K562 (cell line): Measurements from ENCODE around the gene WDPCP. TPM values are rescaled to one million over a fixed set of nuclear protein-coding genes. Genes with fewer than 3 reads are reported as not detected.

Experiments used
- NCOA4 ChIP-seq: fragments of 450-650 bp; IDR thresholded peaks from 2 replicates; pipeline ENCODE4 v1.6.1; 2018; ENCODE audit warnings: mild to moderate bottlenecking; ENCODE audit not compliant: partially characterized antibody
- NR3C1 ChIP-seq: sonication (generic); formaldehyde crosslinking; IDR thresholded peaks from 2 replicates; pipeline ENCODE4 v1.8.1; 2022; ENCODE audit warnings: missing genetic modification reagents
- RAD21 ChIP-seq, 2 experiments: fragments of 250-450 bp in 1 of 2; fragments of 450-650 bp in 1 of 2; sonication (Bioruptor Pico) in 1 of 2; formaldehyde crosslinking in 1 of 2; IDR thresholded peaks in 1 of 2; conservative IDR thresholded peaks in 1 of 2; 2 replicates each; pipeline versions ENCODE4 v1.4.0 to v1.8.0; 2020 to 2022; ENCODE audit warnings: mild to moderate bottlenecking in 2 of 2, moderate library complexity in 1 of 2
- SPI1 ChIP-seq: IDR thresholded peaks from 2 replicates; pipeline ENCODE4 v1.6.1; 2011; ENCODE audit warnings: low read depth, low read length, control low read depth, borderline replicate concordance
- ZNF3 ChIP-seq: fragments of 250-450 bp; sonication (Bioruptor Pico); IDR thresholded peaks from 2 replicates; pipeline ENCODE4 v1.5.0; 2021; ENCODE audit warnings: mild to moderate bottlenecking, moderate library complexity
- ZNF41 ChIP-seq: fragments of 250-450 bp; sonication (Bioruptor Pico); conservative IDR thresholded peaks from 2 replicates; pipeline ENCODE4 v1.4.0; 2020; ENCODE audit warnings: mild to moderate bottlenecking
- ZNF57 ChIP-seq: fragments of 450-650 bp; formaldehyde crosslinking; IDR thresholded peaks from 2 replicates; pipeline ENCODE4 v1.4.0; 2020; ENCODE audit warnings: mild to moderate bottlenecking, moderate library complexity
- polyA plus RNA-seq, 8 experiments: library from polyadenylated mRNA; depleted of rRNA in 4 of 8; stranded (reverse) in 5 of 8; unstranded in 3 of 8; fragments of >200 nt; fragmentation: Nextera tagmentation in 2 of 8; fragmentation: Illumina TruSeq in 1 of 8; extraction: Ambion mirVana in 2 of 8; extraction: Trizol in 1 of 8; gene quantifications; 2 replicates each; pipeline versions ENCODE4 v1.2.1 to v1.2.3, GENCODE V29; 2011 to 2014; ENCODE audit warnings: inconsistent platforms in 1 of 8, missing spikeins in 1 of 8
- total RNA-seq, 7 experiments: library from RNA; depleted of rRNA in 6 of 7; stranded (reverse); fragments of >200 nt in 6 of 7; fragmentation: Illumina TruSeq in 2 of 7; extraction: Trizol in 2 of 7; gene quantifications; 2 replicates each; pipeline versions ENCODE4 v1.2.1 to v1.2.3, GENCODE V29; 2011 to 2021; ENCODE audit warnings: low replicate concordance in 1 of 7
- TF ChIP-seq, protein P1 (sequence below), 2 experiments: fragments of 450-650 bp; IDR thresholded peaks; 2 replicates each; pipeline ENCODE4 v1.6.1; 2016; ENCODE audit warnings: mild to moderate bottlenecking in 2 of 2, borderline replicate concordance in 1 of 2, low read depth in 1 of 2, moderate library complexity in 1 of 2
- TF ChIP-seq, protein P2 (sequence below), 2 experiments: fragments of 450-650 bp in 1 of 2; sonication (generic) in 1 of 2; formaldehyde crosslinking in 1 of 2; IDR thresholded peaks; 2 replicates each; pipeline versions ENCODE4 v1.7.1 to v1.9.0; 2016 to 2022; ENCODE audit warnings: inconsistent platforms in 1 of 2, mild to moderate bottlenecking in 1 of 2, missing genetic modification reagents in 1 of 2

The WDPCP gene
- total and polyA plus RNA-seq, 9 of the 15 experiments (the other 6 are each of a cell fraction or from before 2014, with no cell fraction given): 1.4 to 6.4 (median 5.5) TPM

DNA sequence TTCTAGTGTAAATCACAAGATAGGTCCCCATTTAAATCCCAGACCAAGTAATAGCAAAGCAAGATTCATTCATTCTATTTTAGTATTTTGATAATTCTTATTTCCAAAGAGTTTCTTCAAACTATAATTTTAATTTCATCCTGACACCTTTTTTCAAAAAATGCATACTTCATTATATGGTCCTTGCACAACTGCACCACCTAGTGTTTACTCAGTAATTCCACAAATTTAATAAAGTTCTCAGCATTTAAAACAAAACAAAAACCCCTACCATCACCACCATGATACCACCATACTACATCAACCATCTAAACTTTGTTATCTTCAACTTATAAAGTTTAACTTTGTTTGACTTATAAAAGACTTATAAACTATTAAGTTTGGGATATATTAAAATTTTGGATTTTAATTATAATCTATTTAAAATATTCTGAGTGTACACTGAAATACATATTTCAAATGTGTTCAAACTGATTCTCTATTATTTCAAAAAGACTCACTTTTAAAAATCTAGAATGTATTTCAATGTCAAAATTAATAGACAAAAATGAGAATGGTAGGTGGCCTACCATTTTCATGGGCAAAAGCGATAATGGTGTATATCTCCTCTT is 44.2 kb downstream of the WDPCP start (continued):
- TF ChIP-seq, protein P1, sequence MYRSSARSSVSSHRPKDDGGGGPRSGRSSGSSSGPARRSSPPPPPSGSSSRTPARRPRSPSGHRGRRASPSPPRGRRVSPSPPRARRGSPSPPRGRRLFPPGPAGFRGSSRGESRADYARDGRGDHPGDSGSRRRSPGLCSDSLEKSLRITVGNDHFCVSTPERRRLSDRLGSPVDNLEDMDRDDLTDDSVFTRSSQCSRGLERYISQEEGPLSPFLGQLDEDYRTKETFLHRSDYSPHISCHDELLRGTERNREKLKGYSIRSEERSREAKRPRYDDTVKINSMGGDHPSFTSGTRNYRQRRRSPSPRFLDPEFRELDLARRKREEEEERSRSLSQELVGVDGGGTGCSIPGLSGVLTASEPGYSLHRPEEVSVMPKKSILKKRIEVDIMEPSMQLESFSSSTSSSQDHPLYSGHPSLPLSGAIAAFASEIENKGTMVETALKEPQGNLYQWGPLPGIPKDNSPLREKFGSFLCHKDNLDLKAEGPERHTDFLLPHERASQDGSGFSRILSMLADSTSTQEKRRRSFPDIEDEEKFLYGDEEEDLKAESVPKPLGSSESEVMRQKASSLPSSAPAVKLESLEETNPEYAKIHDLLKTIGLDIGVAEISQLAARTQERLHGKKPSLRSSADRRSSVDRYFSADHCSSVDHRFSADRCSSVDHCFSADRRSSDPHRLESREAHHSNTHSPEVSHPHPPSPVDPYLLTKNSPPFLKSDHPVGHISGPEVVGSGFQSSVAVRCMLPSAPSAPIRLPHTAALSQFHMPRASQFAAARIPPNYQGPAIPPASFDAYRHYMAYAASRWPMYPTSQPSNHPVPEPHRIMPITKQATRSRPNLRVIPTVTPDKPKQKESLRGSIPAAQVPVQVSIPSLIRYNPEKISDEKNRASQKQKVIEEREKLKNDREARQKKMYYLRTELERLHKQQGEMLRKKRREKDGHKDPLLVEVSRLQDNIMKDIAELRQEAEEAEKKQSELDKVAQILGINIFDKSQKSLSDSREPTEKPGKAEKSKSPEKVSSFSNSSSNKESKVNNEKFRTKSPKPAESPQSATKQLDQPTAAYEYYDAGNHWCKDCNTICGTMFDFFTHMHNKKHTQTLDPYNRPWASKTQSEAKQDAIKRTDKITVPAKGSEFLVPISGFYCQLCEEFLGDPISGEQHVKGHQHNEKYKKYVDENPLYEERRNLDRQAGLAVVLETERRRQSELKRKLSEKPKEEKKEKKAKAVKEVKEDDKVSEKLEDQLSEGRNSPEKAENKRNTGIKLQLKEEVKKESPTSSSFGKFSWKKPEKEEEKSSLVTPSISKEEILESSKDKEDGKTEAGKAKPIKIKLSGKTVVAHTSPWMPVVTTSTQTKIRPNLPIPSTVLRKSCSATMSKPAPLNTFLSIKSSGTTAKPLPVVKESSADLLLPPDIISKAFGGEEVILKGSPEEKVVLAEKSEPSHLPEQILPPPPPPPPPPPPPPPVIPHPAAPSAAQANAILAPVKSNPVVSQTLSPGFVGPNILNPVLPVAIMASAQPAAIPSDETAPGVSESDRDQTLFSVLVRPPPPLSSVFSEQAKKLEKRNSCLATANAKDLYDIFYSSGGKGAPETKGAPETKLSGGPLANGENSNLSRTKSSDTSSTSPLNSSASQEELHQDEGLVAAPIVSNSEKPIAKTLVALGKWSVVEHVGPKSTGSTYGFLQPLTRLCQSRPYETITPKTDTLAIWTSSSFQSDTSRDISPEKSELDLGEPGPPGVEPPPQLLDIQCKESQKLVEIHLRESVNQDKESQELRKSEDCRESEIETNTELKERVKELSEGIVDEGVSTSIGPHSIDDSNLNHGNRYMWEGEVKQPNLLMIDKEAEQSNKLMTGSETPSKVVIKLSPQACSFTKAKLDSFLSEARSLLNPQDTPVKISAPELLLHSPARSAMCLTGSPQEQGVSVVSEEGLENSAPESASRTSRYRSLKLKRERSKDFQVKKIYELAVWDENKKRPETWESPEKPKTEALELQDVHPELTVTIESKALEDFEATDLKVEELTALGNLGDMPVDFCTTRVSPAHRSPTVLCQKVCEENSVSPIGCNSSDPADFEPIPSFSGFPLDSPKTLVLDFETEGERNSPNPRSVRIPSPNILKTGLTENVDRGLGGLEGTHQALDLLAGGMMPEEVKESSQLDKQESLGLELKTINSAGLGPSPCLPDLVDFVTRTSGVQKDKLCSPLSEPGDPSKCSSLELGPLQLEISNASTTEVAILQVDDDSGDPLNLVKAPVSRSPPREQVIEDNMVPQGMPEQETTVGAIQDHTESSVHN (IDR thresholded peaks at IDR 0.05; ENCODE audit: borderline replicate concordance in 1 of 2, low read depth in 1 of 2): no peak
- TF ChIP-seq NR3C1 (CRISPR knock-in tag) (no peak), ZNF3 (CRISPR knock-in tag) (no peak), ZNF41 (CRISPR knock-in tag) (no peak), NCOA4 (no peak), ZNF57 (CRISPR knock-in tag) (no peak), RAD21 (CRISPR knock-in tag; conservative IDR thresholded peaks at IDR 0.05 in 1 of 2, IDR thresholded peaks at IDR 0.05 in 1 of 2) (peak; percentile 29 to 62), SPI1 (no peak)
- TF ChIP-seq, protein P2, sequence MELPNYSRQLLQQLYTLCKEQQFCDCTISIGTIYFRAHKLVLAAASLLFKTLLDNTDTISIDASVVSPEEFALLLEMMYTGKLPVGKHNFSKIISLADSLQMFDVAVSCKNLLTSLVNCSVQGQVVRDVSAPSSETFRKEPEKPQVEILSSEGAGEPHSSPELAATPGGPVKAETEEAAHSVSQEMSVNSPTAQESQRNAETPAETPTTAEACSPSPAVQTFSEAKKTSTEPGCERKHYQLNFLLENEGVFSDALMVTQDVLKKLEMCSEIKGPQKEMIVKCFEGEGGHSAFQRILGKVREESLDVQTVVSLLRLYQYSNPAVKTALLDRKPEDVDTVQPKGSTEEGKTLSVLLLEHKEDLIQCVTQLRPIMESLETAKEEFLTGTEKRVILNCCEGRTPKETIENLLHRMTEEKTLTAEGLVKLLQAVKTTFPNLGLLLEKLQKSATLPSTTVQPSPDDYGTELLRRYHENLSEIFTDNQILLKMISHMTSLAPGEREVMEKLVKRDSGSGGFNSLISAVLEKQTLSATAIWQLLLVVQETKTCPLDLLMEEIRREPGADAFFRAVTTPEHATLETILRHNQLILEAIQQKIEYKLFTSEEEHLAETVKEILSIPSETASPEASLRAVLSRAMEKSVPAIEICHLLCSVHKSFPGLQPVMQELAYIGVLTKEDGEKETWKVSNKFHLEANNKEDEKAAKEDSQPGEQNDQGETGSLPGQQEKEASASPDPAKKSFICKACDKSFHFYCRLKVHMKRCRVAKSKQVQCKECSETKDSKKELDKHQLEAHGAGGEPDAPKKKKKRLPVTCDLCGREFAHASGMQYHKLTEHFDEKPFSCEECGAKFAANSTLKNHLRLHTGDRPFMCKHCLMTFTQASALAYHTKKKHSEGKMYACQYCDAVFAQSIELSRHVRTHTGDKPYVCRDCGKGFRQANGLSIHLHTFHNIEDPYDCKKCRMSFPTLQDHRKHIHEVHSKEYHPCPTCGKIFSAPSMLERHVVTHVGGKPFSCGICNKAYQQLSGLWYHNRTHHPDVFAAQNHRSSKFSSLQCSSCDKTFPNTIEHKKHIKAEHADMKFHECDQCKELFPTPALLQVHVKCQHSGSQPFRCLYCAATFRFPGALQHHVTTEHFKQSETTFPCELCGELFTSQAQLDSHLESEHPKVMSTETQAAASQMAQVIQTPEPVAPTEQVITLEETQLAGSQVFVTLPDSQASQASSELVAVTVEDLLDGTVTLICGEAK (IDR thresholded peaks at IDR 0.05): peak; percentile 82
- TF ChIP-seq, protein P2 (CRISPR knock-in tag; IDR thresholded peaks at IDR 0.05): no peak
